ENCODE results near the gene GLB1L2. TPM values are rescaled to one million over a fixed set of nuclear protein-coding genes. Genes with fewer than 3 reads are reported as not detected.
"Not testable (repeated sequence)": the region's sequence is repeated elsewhere in the genome, so short reads cannot be mapped to it uniquely, and the experiment has no call there.

GLB1L2 gene
- total RNA-seq, 6 donors from 2014 or later = 3.1 to 11.6 (median 6.0) TPM

GRCh38 chr11:134341805-134342571 is 10.2 kb downstream of the GLB1L2 start:
- Histone ChIP-seq H3K27ac (no peak overlapping the region), H3K27me3 (no peaks in the 10 kb centered on the region), H3K36me3 (no peaks in the 10 kb centered on the region), H3K9me3 (no peaks in the 10 kb centered on the region), H3K4me3 (no peak overlapping the region), H3K4me1 (no peaks in the 10 kb centered on the region)
- DNase-seq = peak in 1 of 2 donors; percentile 77
- no peak for ATAC-seq (ENCODE audit: low FRiP score in 2 of 2)
- TF ChIP-seq POLR2A (IDR thresholded peaks at IDR 0.05) (no peak), CTCF (IDR thresholded peaks at IDR 0.05) (no peak)
- WGBS, 2 donors = 86 to 92% methylated on average over 16 to 64 of the region's 68 CpGs

GRCh38 chr11:134342572-134343340 is 11.0 kb downstream of the GLB1L2 start:
- H3K27ac ChIP-seq = no peak overlapping the region
- H3K4me1 ChIP-seq = no peaks in the 10 kb centered on the region
- TF ChIP-seq EP300 (IDR thresholded peaks at IDR 0.05) = no peak
- 89 to 90% methylated on average over 29 to 30 of the region's 30 CpGs for WGBS, 2 donors
- ATAC-seq (ENCODE audit: low FRiP score in 2 of 2) (no peak), DNase-seq (no peak)
- no peaks in the 10 kb centered on the region for H3K9me3 ChIP-seq
- H3K36me3 ChIP-seq = no peaks in the 10 kb centered on the region
- no peaks in the 10 kb centered on the region for H3K27me3 ChIP-seq
- no peak overlapping the region for H3K4me3 ChIP-seq

DNA sequence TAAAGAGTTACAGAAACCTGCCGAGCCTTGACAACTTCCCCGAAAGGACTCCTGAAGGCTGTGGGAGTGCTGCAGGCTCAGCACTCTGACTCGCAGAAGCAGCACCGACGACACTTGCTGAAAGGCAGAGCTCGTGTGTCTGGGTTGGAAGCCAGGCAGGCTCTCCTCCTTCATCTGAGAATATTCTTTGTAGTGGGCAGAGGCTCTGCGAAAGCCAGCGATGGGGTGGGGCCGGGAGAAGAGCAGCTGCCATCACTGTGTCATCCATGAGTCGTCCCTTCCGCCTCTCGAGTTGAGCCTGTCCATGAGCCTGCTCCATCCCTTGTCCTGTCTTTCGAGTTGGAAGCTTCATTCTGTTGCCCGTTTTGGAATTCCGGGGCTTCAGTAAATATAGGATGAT is 11.9 kb downstream of the GLB1L2 start:
- ATAC-seq (ENCODE audit: low FRiP score in 2 of 2) (no peak), DNase-seq (no peak)
- Histone ChIP-seq H3K4me1 (no peaks in the 10 kb centered on the region), H3K36me3 (no peaks in the 10 kb centered on the region), H3K27ac (no peak overlapping the region), H3K27me3 (no peaks in the 10 kb centered on the region), H3K4me3 (no peak overlapping the region), H3K9me3 (no peaks in the 10 kb centered on the region)
- WGBS, 2 donors = 82 to 90% methylated on average over 14 to 15 of the region's 15 CpGs
- TF ChIP-seq POLR2AphosphoS5 (IDR thresholded peaks at IDR 0.05) (no peak), POLR2A (IDR thresholded peaks at IDR 0.05) (no peak), CTCF (IDR thresholded peaks at IDR 0.05) (no peak), EP300 (IDR thresholded peaks at IDR 0.05) (no peak)

DNA sequence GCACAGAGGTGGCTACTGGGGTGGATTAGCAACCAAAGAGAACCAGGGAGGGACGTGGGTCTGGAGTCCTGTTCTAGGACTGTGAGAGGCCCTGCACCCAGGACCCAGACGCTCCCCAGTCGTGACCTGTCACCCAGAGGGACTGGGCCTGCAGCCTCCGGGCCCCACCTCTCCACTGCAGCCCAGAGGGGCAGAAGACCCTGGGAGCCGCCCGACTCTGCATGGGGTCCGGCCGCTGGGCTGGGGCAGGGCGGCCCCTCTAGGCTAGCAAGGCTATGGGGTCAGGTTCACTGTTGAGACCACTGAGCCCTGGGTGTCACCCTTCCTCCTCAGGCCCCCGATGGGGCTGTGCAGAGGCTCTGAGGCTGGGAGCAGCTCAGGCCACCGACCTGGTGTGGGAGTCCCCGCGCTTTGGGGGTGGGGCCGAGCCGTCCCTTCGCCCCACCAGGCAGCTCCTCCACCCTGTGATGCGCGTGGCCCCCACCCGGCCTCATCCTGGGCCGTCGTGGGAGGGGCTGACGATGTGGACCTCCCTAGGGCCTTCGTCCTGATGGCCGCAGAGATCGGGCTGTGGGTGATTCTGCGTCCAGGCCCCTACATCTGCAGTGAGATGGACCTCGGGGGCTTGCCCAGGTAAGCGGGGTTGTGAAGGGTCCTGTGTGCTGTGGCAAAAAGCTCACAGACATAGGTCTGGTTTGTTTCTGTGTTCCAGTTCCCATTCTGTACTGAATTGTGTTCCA is 12.9 kb downstream of the GLB1L2 start:
- not testable (repeated sequence) for H3K36me3 ChIP-seq, H3K4me1 ChIP-seq, H3K27ac ChIP-seq, H3K27me3 ChIP-seq, H3K4me3 ChIP-seq, H3K9me3 ChIP-seq
- DNase-seq (peak in 1 of 2 donors; percentile 71), ATAC-seq (ENCODE audit: low FRiP score in 2 of 2) (peak; percentile 28 to 44)
- WGBS, 2 donors = 89% methylated on average over 21 of the region's 28 CpGs; no CpG with 5 or more reads in 1 of the 2 donors

DNA sequence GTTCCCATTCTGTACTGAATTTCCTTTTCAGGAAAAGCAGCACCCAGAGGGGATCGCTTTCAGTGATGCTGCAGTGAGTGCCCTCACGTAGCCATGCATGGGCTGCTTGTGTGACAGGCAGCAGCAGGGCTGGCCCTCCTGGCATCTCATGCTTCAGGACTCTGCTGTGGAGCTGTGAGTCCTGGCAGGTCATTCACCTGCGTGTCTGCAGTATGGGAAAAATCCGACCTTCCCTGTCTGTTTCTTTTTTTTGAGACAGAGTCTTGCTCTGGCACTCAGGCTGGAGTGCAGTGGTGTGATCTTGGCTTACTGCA is 13.4 kb downstream of the GLB1L2 start:
- Histone ChIP-seq H3K27ac (no peak overlapping the region), H3K36me3 (no peaks in the 10 kb centered on the region), H3K27me3 (no peaks in the 10 kb centered on the region), H3K9me3 (no peaks in the 10 kb centered on the region), H3K4me3 (no peak overlapping the region), H3K4me1 (no peaks in the 10 kb centered on the region)
- no peak for DNase-seq
- TF ChIP-seq CTCF (IDR thresholded peaks at IDR 0.05) = no peak
- no peak for TF ChIP-seq EP300 (IDR thresholded peaks at IDR 0.05)
- TF ChIP-seq POLR2A (IDR thresholded peaks at IDR 0.05) = no peak
- TF ChIP-seq POLR2AphosphoS5 (IDR thresholded peaks at IDR 0.05) = no peak
- WGBS, 2 donors = 83 to 87% methylated on average over 3 to 4 of the region's 4 CpGs
- ATAC-seq (ENCODE audit: low FRiP score in 2 of 2) = no peak

All from upper lobe of left lung (tissue), 6 donors.